Adrenal gland (tissue), 12 donors: Measurements from ENCODE around the gene RND2. TPM values are rescaled to one million over a fixed set of nuclear protein-coding genes. Genes with fewer than 3 reads are reported as not detected.

ENCODE experiments used
- DNase-seq, 7 donors: peaks; one replicate each; pipeline ENCODE4 v3.0.0-alpha.2; 2019 to 2020
- H3K27ac ChIP-seq, 5 donors: fragments of 200-600 bp; sonication (generic) in 4 of 5; 1 replicate in 3 of 5; 2 replicates in 2 of 5; pipeline versions ENCODE4 v1.5.1 to v1.8.0; 2016 to 2020; ENCODE audit warnings: mild to moderate bottlenecking in 1 of 5
- H3K27me3 ChIP-seq: fragments of 200-600 bp; 2 replicates; pipeline ENCODE4 v1.8.0; 2021
- H3K36me3 ChIP-seq, 2 donors: fragments of 200-600 bp; replicated peaks in 1 of 2; 1 replicate in 1 of 2; 2 replicates in 1 of 2; pipeline versions ENCODE4 v1.5.1 to v1.8.0; 2018 to 2022
- H3K4me1 ChIP-seq, 2 donors: fragments of 200-600 bp; replicated peaks in 1 of 2; 1 replicate in 1 of 2; 2 replicates in 1 of 2; pipeline versions ENCODE4 v1.5.1 to v1.8.0; 2018 to 2021
- H3K4me3 ChIP-seq, 4 donors: fragments of 200-600 bp; sonication (generic) in 3 of 4; one replicate each; pipeline ENCODE4 v1.5.1; 2016 to 2018
- H3K9me3 ChIP-seq, 3 donors: fragments of 200-600 bp; sonication (generic) in 1 of 3; replicated peaks in 1 of 3; 1 replicate in 2 of 3; 2 replicates in 1 of 3; pipeline versions ENCODE4 v1.5.1 to v1.8.0; 2016 to 2021
- CTCF ChIP-seq, 6 experiments: fragments of 450-650 bp in 4 of 6; fragments of 200-600 bp in 2 of 6; sonication (generic) in 1 of 6; IDR thresholded peaks; 1 replicate in 5 of 6; 2 replicates in 1 of 6; pipeline versions ENCODE4 v1.5.1 to v1.8.0; 2016 to 2021; ENCODE audit warnings: antibody characterized with exemption in 6 of 6, mild to moderate bottlenecking in 2 of 6, moderate library complexity in 1 of 6
- POLR2A ChIP-seq, 2 donors: fragments of 450-650 bp; IDR thresholded peaks; one replicate each; pipeline ENCODE4 v1.6.1; 2017; ENCODE audit warnings: antibody characterized with exemption in 2 of 2, mild to moderate bottlenecking in 2 of 2, moderate library complexity in 1 of 2
- WGBS, 4 donors: extraction: QIAGEN DNeasy Blood & Tissue Kit in 2 of 4; methylation state at CpG; one replicate each; pipeline versions ENCODE4 v1.1.5 to v1.1.7; 2013 to 2017; 5-methylcytosine and 5-hydroxymethylcytosine counted together
- intact Hi-C, 2 donors: fragments of 100-400 bp; cut with DNase I; formaldehyde crosslinking; loops; one replicate each; pipeline versions ENCODE4 v1.14.1 to v1.15.0; 2022 to 2023
- polyA plus RNA-seq, 3 donors: library from polyadenylated mRNA; stranded (reverse); fragments of 200-250 nt in 2 of 3; fragments of 350-450 nt in 1 of 3; fragmentation: Illumina TruSeq in 1 of 3; extraction: RNeasy Lipid Tissue Mini Kit (QIAGEN cat#74804) in 1 of 3; gene quantifications; one replicate each; pipeline ENCODE4 v1.2.3, GENCODE V29; 2013 to 2014
- total RNA-seq, 9 donors: library from RNA; depleted of rRNA in 4 of 9; stranded (reverse); fragments of >200 nt in 4 of 9; fragments of 120-200 nt in 1 of 9; fragmentation: NEBNext Ultra II Directional in 1 of 9; extraction: Animal tissue kit (Norgen Biotek cat#: 25700) in 1 of 9; gene quantifications; one replicate each; pipeline versions ENCODE4 v1.1.0 to v1.2.4, GENCODE V29; 2013 to 2023
- donor health status: healthy with polysubstance abuse.
- donor health status: Bipolar disorder and iron deficiency.
- donor health status: DM: yes; HTN: yes; CAD: no.
- donor health status: DM: no; HTN: no; CAD: no.
- donor health status: DM: no; HTN: no; CAD: no.
- donor health status: DM: yes; HTN: yes; CAD: no.

Gene RND2
- total and polyA plus RNA-seq, 12 donors, result 1.3 to 8.2 (median 3.6) TPM

- TF ChIP-seq POLR2A (IDR thresholded peaks at IDR 0.05) (no peak), CTCF (IDR thresholded peaks at IDR 0.05) (no peak)
- intact Hi-C loops, result no loop called here
- no peak for DNase-seq
- Histone ChIP-seq H3K4me3 (no peak overlapping the region), H3K27ac (no peak overlapping the region), H3K27me3 (no peaks in the 10 kb centered on the region), H3K4me1 (peaks cover 0 to 8% of the 10 kb centered on the region in 2 donors), H3K36me3 (no peaks in the 10 kb centered on the region), H3K9me3 (no peaks in the 10 kb centered on the region)
- 66 to 90% (median 75%) methylated on average over 1 of the region's 1 CpG for WGBS, 4 donors
These were observed 45.2 kb downstream of the RND2 start for GRCh38 chr17:43070257-43070656.

GRCh38 chr17:43070872-43071271 is 45.8 kb downstream of the RND2 start:
- H3K36me3 ChIP-seq, result no peaks in the 10 kb centered on the region
- DNase-seq, result no peak
- peaks cover 0 to 8% of the 10 kb centered on the region in 2 donors for H3K4me1 ChIP-seq
- H3K27me3 ChIP-seq, result no peaks in the 10 kb centered on the region
- no peaks in the 10 kb centered on the region for H3K9me3 ChIP-seq
- intact Hi-C loops, result no loop called here
- H3K4me3 ChIP-seq, result no peak overlapping the region
- WGBS, 4 donors, result 77 to 93% (median 81%) methylated on average over 1 of the region's 1 CpG
- TF ChIP-seq CTCF (IDR thresholded peaks at IDR 0.05) (no peak), POLR2A (IDR thresholded peaks at IDR 0.05) (no peak)
- H3K27ac ChIP-seq, result no peak overlapping the region

GRCh38 chr17:43074869-43075268 is 49.8 kb downstream of the RND2 start:
- no peaks in the 10 kb centered on the region for H3K4me1 ChIP-seq
- no peaks in the 10 kb centered on the region for H3K9me3 ChIP-seq
- no peaks in the 10 kb centered on the region for H3K36me3 ChIP-seq
- intact Hi-C loops, result no loop called here
- DNase-seq, result no peak
- no peak overlapping the region for H3K27ac ChIP-seq
- H3K27me3 ChIP-seq, result no peaks in the 10 kb centered on the region
- H3K4me3 ChIP-seq, result no peak overlapping the region
- no peak for TF ChIP-seq CTCF (IDR thresholded peaks at IDR 0.05)
- TF ChIP-seq POLR2A (IDR thresholded peaks at IDR 0.05), result no peak
- WGBS, 4 donors, result 93 to 99% (median 95%) methylated on average over 4 of the region's 4 CpGs

- Histone ChIP-seq H3K9me3 (no peaks in the 10 kb centered on the region), H3K4me1 (peaks cover 0 to 6% of the 10 kb centered on the region in 2 donors), H3K27ac (no peak overlapping the region), H3K4me3 (no peak overlapping the region), H3K36me3 (no peaks in the 10 kb centered on the region), H3K27me3 (no peaks in the 10 kb centered on the region)
- WGBS, 4 donors, result 91 to 100% (median 93%) methylated on average over 1 of the region's 1 CpG
- DNase-seq, result no peak
- intact Hi-C loops, result loop anchor here in 1 of 2 donors (10.0 kb wide), 1 partner anchor 55 kb away; the partner anchor contains the start of genes RND2 and VAT1
- TF ChIP-seq POLR2A (IDR thresholded peaks at IDR 0.05), result no peak
- TF ChIP-seq CTCF (IDR thresholded peaks at IDR 0.05), result no peak
These were observed 54.7 kb downstream of the RND2 start for GRCh38 chr17:43079641-43080302.

Other genes starting within 250 kb of the RND2 start
- gene WNK4, start 244.6 kb upstream of the RND2 start, total RNA-seq, result under 1 TPM in 4 of 9 donors, not detected in 5; 0.18 to 0.46 (median 0.30) TPM
- gene WNK4, start 244.6 kb upstream of the RND2 start, polyA plus RNA-seq, result under 1 TPM; 0.05 to 0.08 (median 0.07) TPM
- 100 to 1,000 TPM in 3 of 9 donors, 10 to 100 TPM in 6; 65.3 to 231 (median 84.8) TPM for gene COA3, start 226.5 kb upstream of the RND2 start, total RNA-seq
- 10 to 100 TPM; 55.6 to 98.2 (median 91.1) TPM for gene COA3, start 226.5 kb upstream of the RND2 start, polyA plus RNA-seq
- 1 to 10 TPM in 2 of 9 donors, under 1 TPM in 2, not detected in 5; 0.28 to 8.2 (median 0.96) TPM for gene CNTD1, start 226.4 kb upstream of the RND2 start, total RNA-seq
- under 1 TPM; 0.24 to 0.32 (median 0.27) TPM for gene CNTD1, start 226.4 kb upstream of the RND2 start, polyA plus RNA-seq
- 100 to 1,000 TPM in 5 of 9 donors, 10 to 100 TPM in 4; 70.1 to 235 (median 104) TPM for gene BECN1, start 200.9 kb upstream of the RND2 start, total RNA-seq
- gene BECN1, start 200.9 kb upstream of the RND2 start, polyA plus RNA-seq, result 10 to 100 TPM; 27.0 to 76.6 (median 33.1) TPM
- gene PSME3, start 191.8 kb upstream of the RND2 start, total RNA-seq, result 100 to 1,000 TPM in 3 of 9 donors, 10 to 100 TPM in 6; 45.8 to 136 (median 85.1) TPM
- gene PSME3, start 191.8 kb upstream of the RND2 start, polyA plus RNA-seq, result 100 to 1,000 TPM in 1 of 3 donors, 10 to 100 TPM in 2; 18.5 to 149 (median 25.4) TPM
- 1 to 10 TPM in 6 of 9 donors, under 1 TPM in 3; 0.60 to 2.2 (median 1.4) TPM for gene AOC2, start 180.7 kb upstream of the RND2 start, total RNA-seq
- gene AOC2, start 180.7 kb upstream of the RND2 start, polyA plus RNA-seq, result 1 to 10 TPM in 2 of 3 donors, under 1 TPM in 1; 0.95 to 1.6 (median 1.4) TPM
- 100 to 1,000 TPM in 2 of 9 donors, 10 to 100 TPM in 7; 21.6 to 133 (median 83.7) TPM for gene AOC3, start 174.0 kb upstream of the RND2 start, total RNA-seq
- 10 to 100 TPM; 32.4 to 63.9 (median 59.7) TPM for gene AOC3, start 174.0 kb upstream of the RND2 start, polyA plus RNA-seq
- gene G6PC1, start 124.4 kb upstream of the RND2 start, total RNA-seq, result under 1 TPM in 3 of 9 donors, not detected in 6; 0.11 to 0.18 (median 0.18) TPM
- gene G6PC1, start 124.4 kb upstream of the RND2 start, polyA plus RNA-seq, result under 1 TPM in 1 of 3 donors, not detected in 2; 0.09 TPM
- gene AARSD1, start 60.8 kb upstream of the RND2 start, total RNA-seq, result 10 to 100 TPM; 16.4 to 60.7 (median 35.1) TPM
- 100 to 1,000 TPM in 2 of 3 donors, 10 to 100 TPM in 1; 49.0 to 206 (median 121) TPM for gene AARSD1, start 60.8 kb upstream of the RND2 start, polyA plus RNA-seq
- gene PTGES3L, start 45.2 kb upstream of the RND2 start, total RNA-seq, result under 1 TPM in 3 of 9 donors, not detected in 6; 0.18 to 0.67 (median 0.28) TPM
- under 1 TPM; 0.61 to 0.72 (median 0.62) TPM for gene PTGES3L, start 45.2 kb upstream of the RND2 start, polyA plus RNA-seq
- 10 to 100 TPM; 14.3 to 29.7 (median 17.4) TPM for gene RUNDC1, start 44.7 kb upstream of the RND2 start, total RNA-seq
- gene RUNDC1, start 44.7 kb upstream of the RND2 start, polyA plus RNA-seq, result 10 to 100 TPM in 2 of 3 donors, 1 to 10 TPM in 1; 7.6 to 20.6 (median 10.3) TPM
- gene RPL27, start 26.8 kb upstream of the RND2 start, total RNA-seq, result 1,000 to 10,000 TPM in 3 of 9 donors, 100 to 1,000 TPM in 6; 356 to 1,636 (median 929) TPM
- 1,000 to 10,000 TPM; 1,877 to 2,291 (median 1,931) TPM for gene RPL27, start 26.8 kb upstream of the RND2 start, polyA plus RNA-seq
- gene IFI35, start 18.4 kb upstream of the RND2 start, total RNA-seq, result 10 to 100 TPM; 38.4 to 72.9 (median 60.3) TPM
- 10 to 100 TPM; 44.1 to 91.4 (median 68.1) TPM for gene IFI35, start 18.4 kb upstream of the RND2 start, polyA plus RNA-seq
- 100 to 1,000 TPM; 280 to 744 (median 463) TPM for gene VAT1, start 2.8 kb upstream of the RND2 start, total RNA-seq
- 100 to 1,000 TPM; 177 to 311 (median 269) TPM for gene VAT1, start 2.8 kb upstream of the RND2 start, polyA plus RNA-seq
- gene BRCA1, start 100.1 kb downstream of the RND2 start, total RNA-seq, result 10 to 100 TPM in 2 of 9 donors, 1 to 10 TPM in 7; 1.9 to 10.4 (median 5.7) TPM
- 1 to 10 TPM; 1.1 to 3.4 (median 2.3) TPM for gene BRCA1, start 100.1 kb downstream of the RND2 start, polyA plus RNA-seq
- gene NBR1, start 146.0 kb downstream of the RND2 start, total RNA-seq, result 100 to 1,000 TPM in 7 of 9 donors, 10 to 100 TPM in 2; 63.6 to 139 (median 110) TPM
- 10 to 100 TPM; 38.6 to 83.4 (median 39.9) TPM for gene NBR1, start 146.0 kb downstream of the RND2 start, polyA plus RNA-seq
- 10 to 100 TPM in 4 of 9 donors, 1 to 10 TPM in 5; 2.1 to 20.1 (median 9.0) TPM for gene TMEM106A, start 186.6 kb downstream of the RND2 start, total RNA-seq
- 1 to 10 TPM; 1.9 to 9.2 (median 4.5) TPM for gene TMEM106A, start 186.6 kb downstream of the RND2 start, polyA plus RNA-seq
- not detected for gene CCDC200, start 203.4 kb downstream of the RND2 start, total RNA-seq
- gene CCDC200, start 203.4 kb downstream of the RND2 start, polyA plus RNA-seq, result not detected
- 1,000 to 10,000 TPM in 4 of 9 donors, not detected in 5; 1,199 to 3,253 (median 2,829) TPM for gene RNU2-1, start 208.7 kb downstream of the RND2 start, total RNA-seq
- not detected for gene RNU2-1, start 208.7 kb downstream of the RND2 start, polyA plus RNA-seq